ENCODE measurements around the gene GOLGA1. TPM values are rescaled to one million over a fixed set of nuclear protein-coding genes. Genes with fewer than 3 reads are reported as not detected.
"Not testable (repeated sequence)": the region's sequence is repeated elsewhere in the genome, so short reads cannot be mapped to it uniquely, and the experiment has no call there.

GOLGA1 gene
- 9.1 TPM for total RNA-seq
- 10 to 100 TPM in 4 of 8 donors, 1 to 10 TPM in 4; 9.7 to 14.2 (median 10.2) TPM for polyA plus RNA-seq (ENCODE audit: insufficient read depth in 1 of 8, insufficient read length in 8 of 8, low replicate concordance in 1 of 8)
- long read RNA-seq, donor 1, result 0 reads
- long read RNA-seq, donor 2, result 0 reads
- long read RNA-seq, donor 3, partial matches to known transcripts, result 0 of 4 reads
- long read RNA-seq, donor 3, other reads (novel, unspliced or antisense), result 0 of 4 reads
- long read RNA-seq, donor 4, partial matches to known transcripts, result 0 of 3 reads
- long read RNA-seq, donor 4, other reads (novel, unspliced or antisense), result 0 of 3 reads
- long read RNA-seq, donor 5, full-length matches to known transcripts, result 6 of 6 reads
- long read RNA-seq, donor 5, partial matches to known transcripts, result 0 of 6 reads
- long read RNA-seq, donor 5, other reads (novel, unspliced or antisense), result 0 of 6 reads
- long read RNA-seq, donor 6, partial matches to known transcripts, result 0 of 1 reads
- long read RNA-seq, donor 6, other reads (novel, unspliced or antisense), result 0 of 1 reads
- long read RNA-seq, donor 7, partial matches to known transcripts, result 0 of 3 reads
- long read RNA-seq, donor 7, other reads (novel, unspliced or antisense), result 0 of 3 reads
- long read RNA-seq, donor 8, partial matches to known transcripts, result 0 of 2 reads
- long read RNA-seq, donor 8, other reads (novel, unspliced or antisense), result 0 of 2 reads
- long read RNA-seq, donor 9, partial matches to known transcripts, result 0 of 3 reads
- long read RNA-seq, donor 9, other reads (novel, unspliced or antisense), result 0 of 3 reads
- long read RNA-seq, donor 10, transcript GOLGA1-206 (1 exons, 886 nt), result major isoform, 5 of 5 reads
- long read RNA-seq, donor 10, partial matches to known transcripts, result 0 of 5 reads
- long read RNA-seq, donor 10, other reads (novel, unspliced or antisense), result 0 of 5 reads
- long read RNA-seq, donor 11, partial matches to known transcripts, result 0 of 2 reads
- long read RNA-seq, donor 11, other reads (novel, unspliced or antisense), result 0 of 2 reads

DNA sequence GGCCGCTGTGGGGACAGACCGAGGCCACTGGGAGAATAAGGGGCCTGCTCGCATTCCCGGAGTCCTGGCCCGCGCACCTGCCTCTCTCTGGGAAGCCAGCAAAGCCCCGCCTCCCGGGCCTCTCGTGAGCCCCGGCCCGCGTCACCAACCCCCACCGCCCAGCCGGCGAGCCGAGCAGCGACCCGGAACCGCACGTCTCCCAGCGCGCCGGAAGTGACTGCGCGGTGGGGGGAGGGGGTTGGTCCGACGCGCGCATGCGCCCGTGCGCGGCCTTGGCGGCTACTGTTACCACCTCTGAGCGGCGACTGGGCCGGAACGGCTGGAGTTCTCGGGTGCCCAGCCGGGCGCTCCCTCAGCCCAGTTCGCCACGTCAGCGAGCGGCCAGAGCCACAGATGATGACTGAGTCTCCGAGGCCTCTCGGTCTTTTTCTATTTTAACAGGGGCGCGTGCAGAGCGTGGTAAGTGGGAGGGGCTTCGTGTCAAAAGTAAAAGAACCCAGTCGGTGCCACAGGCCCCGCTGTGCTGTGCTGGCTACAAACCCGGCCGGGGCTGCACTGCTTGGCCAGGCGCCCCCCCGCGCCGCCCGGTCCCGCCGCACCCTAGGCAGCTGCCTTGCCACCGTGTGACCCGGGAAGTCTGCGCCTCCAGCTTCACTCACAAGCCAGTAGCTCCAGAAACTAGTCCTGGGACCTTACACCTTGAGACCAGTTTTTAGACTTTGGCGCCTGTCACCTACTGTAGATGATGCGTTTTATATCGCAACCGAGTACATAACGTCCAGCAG is at the start of gene GOLGA1:
GOLGA1 (minus strand) TSS at position 190 of the 785 bp plus-strand sequence. CDS start 2,372 bp downstream, outside the sequence.
- peak within 1 kb of the TSS; percentile 99 for H3K27ac ChIP-seq (ENCODE audit: low read length)
- peaks cover 6% of the 10 kb centered on the region for H3K36me3 ChIP-seq (ENCODE audit: control insufficient read depth, insufficient read depth, low read length)
- H3K9me3 ChIP-seq (replicated peaks; ENCODE audit: control insufficient read depth, low read depth, low read length), result no peaks in the 10 kb centered on the region
- H3K4me1 ChIP-seq (ENCODE audit: control insufficient read depth, insufficient read depth, low read length), result peaks cover 9% of the 10 kb centered on the region
- H3K4me3 ChIP-seq (ENCODE audit: low read length), result peak within 1 kb of the TSS; percentile 72
- no peaks in the 10 kb centered on the region for H3K27me3 ChIP-seq (ENCODE audit: control insufficient read depth, insufficient read depth, low read length)
- WGBS (ENCODE audit: insufficient coverage), result under 1% methylated on average over 65 of the region's 70 CpGs
- peak; percentile 97 for DNase-seq

DNA sequence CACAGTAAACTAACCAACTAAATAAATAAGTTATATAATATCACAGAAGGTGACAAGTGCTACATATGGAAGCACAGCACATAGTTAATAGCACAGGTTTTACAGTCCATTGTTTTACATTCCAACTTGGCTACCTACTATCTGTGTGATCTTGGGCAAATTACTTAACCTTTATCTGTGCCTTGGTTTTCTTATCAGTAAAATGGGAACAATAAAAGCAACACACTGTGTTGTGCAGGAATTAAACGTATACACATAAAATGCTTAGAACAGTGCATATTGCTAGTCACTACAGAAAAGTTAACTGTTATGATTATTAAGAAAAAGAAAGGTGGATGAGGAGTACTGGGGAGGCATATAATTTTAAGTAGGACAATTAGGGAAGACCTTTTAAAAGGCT is 42.8 kb upstream of the GOLGA1 start:
- peaks cover 7% of the 10 kb centered on the region for H3K36me3 ChIP-seq (ENCODE audit: control insufficient read depth, insufficient read depth, low read length)
- DNase-seq, result no peak
- H3K4me1 ChIP-seq (ENCODE audit: control insufficient read depth, insufficient read depth, low read length), result no peaks in the 10 kb centered on the region
- no peaks in the 10 kb centered on the region for H3K27me3 ChIP-seq (ENCODE audit: control insufficient read depth, insufficient read depth, low read length)
- H3K27ac ChIP-seq (ENCODE audit: low read length), result no peak overlapping the region
- no peaks in the 10 kb centered on the region for H3K9me3 ChIP-seq (replicated peaks; ENCODE audit: control insufficient read depth, low read depth, low read length)
- no peak overlapping the region for H3K4me3 ChIP-seq (ENCODE audit: low read length)
- WGBS (ENCODE audit: insufficient coverage), result no CpG with 5 or more reads among the region's 1 CpG

DNA sequence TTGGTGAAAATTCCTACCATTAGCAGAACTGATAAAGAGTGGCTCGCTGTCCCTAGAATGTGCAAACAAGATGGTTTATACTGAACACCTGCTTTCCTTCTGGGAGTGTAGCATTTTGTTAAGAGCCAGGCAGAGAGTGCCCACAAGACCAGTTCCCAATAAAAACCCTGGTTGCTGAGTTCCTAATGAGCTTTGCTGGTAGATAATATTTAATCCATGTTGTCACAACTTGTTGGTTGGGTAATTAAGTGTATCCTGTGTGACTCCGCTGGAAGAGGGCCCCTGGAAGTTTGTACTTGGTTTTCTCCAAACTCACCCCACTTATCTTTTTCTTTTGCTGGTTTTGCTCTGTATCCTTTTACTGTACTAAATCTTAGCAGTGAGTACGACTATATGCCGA is 39.5 kb upstream of the GOLGA1 start:
- Histone ChIP-seq H3K27ac (ENCODE audit: low read length) (no peak overlapping the region), H3K4me1 (ENCODE audit: control insufficient read depth, insufficient read depth, low read length) (no peaks in the 10 kb centered on the region), H3K9me3 (replicated peaks; ENCODE audit: control insufficient read depth, low read depth, low read length) (no peaks in the 10 kb centered on the region), H3K27me3 (ENCODE audit: control insufficient read depth, insufficient read depth, low read length) (no peaks in the 10 kb centered on the region), H3K4me3 (ENCODE audit: low read length) (no peak overlapping the region), H3K36me3 (ENCODE audit: control insufficient read depth, insufficient read depth, low read length) (peaks cover 7% of the 10 kb centered on the region)
- WGBS (ENCODE audit: insufficient coverage), result 100% methylated on average over 1 of the region's 4 CpGs
- DNase-seq, result no peak

DNA sequence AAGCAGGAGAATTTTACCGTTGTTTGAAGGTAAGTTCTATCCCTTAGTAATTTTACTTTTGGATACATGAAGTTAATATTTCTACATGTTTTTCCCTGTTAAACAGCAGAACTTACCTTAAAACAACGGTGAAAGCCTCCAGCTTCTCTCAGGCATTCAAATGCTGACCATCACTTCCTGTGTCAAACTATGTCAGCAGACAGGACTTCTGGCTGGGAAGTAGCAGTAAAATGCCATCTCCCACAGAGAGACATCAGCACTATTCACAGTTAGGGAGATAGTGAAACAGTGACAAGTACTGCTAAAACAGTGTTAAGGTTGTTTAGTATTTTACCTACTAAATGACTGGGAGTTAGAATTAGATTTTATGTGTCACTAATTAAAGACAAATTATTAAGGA is 34.2 kb upstream of the GOLGA1 start:
- Histone ChIP-seq H3K27ac (ENCODE audit: low read length) (no peak overlapping the region), H3K9me3 (replicated peaks; ENCODE audit: control insufficient read depth, low read depth, low read length) (no peaks in the 10 kb centered on the region), H3K27me3 (ENCODE audit: control insufficient read depth, insufficient read depth, low read length) (no peaks in the 10 kb centered on the region), H3K36me3 (ENCODE audit: control insufficient read depth, insufficient read depth, low read length) (peaks cover 11% of the 10 kb centered on the region), H3K4me1 (ENCODE audit: control insufficient read depth, insufficient read depth, low read length) (no peaks in the 10 kb centered on the region), H3K4me3 (ENCODE audit: low read length) (no peak overlapping the region)
- WGBS (ENCODE audit: insufficient coverage), result no CpG with 5 or more reads among the region's 2 CpGs
- DNase-seq, result no peak

DNA sequence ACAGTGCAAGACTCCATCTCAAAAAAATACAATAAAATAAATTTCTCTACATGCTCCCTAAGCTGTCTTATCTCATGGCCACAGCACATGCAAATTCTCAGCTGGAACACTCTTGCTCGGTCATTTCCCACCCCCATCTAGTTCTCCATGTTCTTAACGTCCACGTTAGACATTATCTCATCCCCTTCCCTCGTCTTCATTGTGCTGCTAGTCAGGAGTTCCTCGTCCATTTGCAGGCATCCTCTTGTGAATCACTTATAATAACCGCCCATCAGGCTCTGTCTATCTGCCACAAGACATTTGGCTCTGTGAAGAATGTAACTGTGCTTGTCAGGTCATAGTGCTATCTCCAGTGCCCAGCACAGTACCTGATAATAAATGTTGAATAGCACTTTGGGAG is 32.9 kb upstream of the GOLGA1 start:
- peaks cover 11% of the 10 kb centered on the region for H3K36me3 ChIP-seq (ENCODE audit: control insufficient read depth, insufficient read depth, low read length)
- no peaks in the 10 kb centered on the region for H3K4me1 ChIP-seq (ENCODE audit: control insufficient read depth, insufficient read depth, low read length)
- H3K27ac ChIP-seq (ENCODE audit: low read length), result no peak overlapping the region
- no peak overlapping the region for H3K4me3 ChIP-seq (ENCODE audit: low read length)
- H3K9me3 ChIP-seq (replicated peaks; ENCODE audit: control insufficient read depth, low read depth, low read length), result no peaks in the 10 kb centered on the region
- WGBS (ENCODE audit: insufficient coverage), result 95% methylated on average over 4 of the region's 6 CpGs
- no peak for DNase-seq
- H3K27me3 ChIP-seq (ENCODE audit: control insufficient read depth, insufficient read depth, low read length), result no peaks in the 10 kb centered on the region

DNA sequence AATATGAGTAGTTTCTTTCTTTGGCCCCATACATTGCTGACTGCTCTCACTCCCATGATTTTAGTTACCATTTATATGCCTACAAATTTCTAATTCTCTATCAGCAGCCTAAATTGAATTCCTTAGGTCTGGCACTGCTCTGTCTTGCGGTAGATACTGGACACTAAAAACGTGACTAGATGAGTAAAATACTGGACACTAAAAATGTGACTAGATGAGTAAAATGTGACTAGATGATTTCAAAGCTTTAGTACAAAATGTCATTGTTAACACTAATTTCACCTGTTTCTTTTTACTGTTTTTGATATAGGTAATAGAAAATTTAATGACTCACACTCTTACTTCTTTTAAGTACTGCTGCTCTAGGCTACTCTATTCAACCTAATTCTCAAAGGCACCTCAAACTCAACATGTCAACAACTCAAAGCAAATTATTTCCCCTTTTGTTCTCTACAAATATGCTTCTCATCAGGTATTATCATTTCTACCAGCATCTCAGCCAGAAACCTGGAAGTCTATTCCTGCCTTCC is 31.4 kb upstream of the GOLGA1 start:
- H3K27me3 ChIP-seq (ENCODE audit: control insufficient read depth, insufficient read depth, low read length), result no peaks in the 10 kb centered on the region
- no peaks in the 10 kb centered on the region for H3K9me3 ChIP-seq (replicated peaks; ENCODE audit: control insufficient read depth, low read depth, low read length)
- no peak overlapping the region for H3K4me3 ChIP-seq (ENCODE audit: low read length)
- no CpG with 5 or more reads among the region's 2 CpGs for WGBS (ENCODE audit: insufficient coverage)
- no peaks in the 10 kb centered on the region for H3K4me1 ChIP-seq (ENCODE audit: control insufficient read depth, insufficient read depth, low read length)
- H3K27ac ChIP-seq (ENCODE audit: low read length), result no peak overlapping the region
- DNase-seq, result no peak
- H3K36me3 ChIP-seq (ENCODE audit: control insufficient read depth, insufficient read depth, low read length), result peaks cover 15% of the 10 kb centered on the region

- no CpG with 5 or more reads among the region's 2 CpGs for WGBS (ENCODE audit: insufficient coverage)
- peaks cover 16% of the 10 kb centered on the region for H3K36me3 ChIP-seq (ENCODE audit: control insufficient read depth, insufficient read depth, low read length)
- no peak overlapping the region for H3K27ac ChIP-seq (ENCODE audit: low read length)
- no peaks in the 10 kb centered on the region for H3K9me3 ChIP-seq (replicated peaks; ENCODE audit: control insufficient read depth, low read depth, low read length)
- no peak overlapping the region for H3K4me3 ChIP-seq (ENCODE audit: low read length)
- H3K4me1 ChIP-seq (ENCODE audit: control insufficient read depth, insufficient read depth, low read length), result no peaks in the 10 kb centered on the region
- no peak for DNase-seq
- no peaks in the 10 kb centered on the region for H3K27me3 ChIP-seq (ENCODE audit: control insufficient read depth, insufficient read depth, low read length)
Observed at GRCh38 chr9:124969401-124969800, 28.5 kb upstream of the GOLGA1 start.

DNA sequence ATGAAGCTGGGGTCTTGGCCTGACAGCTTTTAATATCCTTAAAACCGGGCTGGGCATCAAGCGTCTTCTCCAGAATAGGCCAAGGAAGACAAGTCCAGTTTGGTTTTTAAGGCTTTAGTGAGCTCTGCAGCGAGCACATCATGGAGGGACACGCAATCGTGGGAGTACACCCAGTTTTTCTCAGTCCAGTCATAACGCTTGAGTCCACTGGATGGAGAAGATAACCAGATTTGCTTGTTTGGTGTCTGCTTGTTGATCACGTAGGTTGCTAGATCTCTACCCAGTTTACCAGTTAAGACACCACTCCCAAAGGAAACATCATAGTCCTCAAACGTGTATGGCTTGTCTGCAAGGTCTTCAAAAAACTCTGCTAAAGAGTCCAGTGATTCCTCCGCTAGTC is 27.4 kb upstream of the GOLGA1 start:
- no peaks in the 10 kb centered on the region for H3K4me1 ChIP-seq (ENCODE audit: control insufficient read depth, insufficient read depth, low read length)
- no peak for DNase-seq
- H3K27ac ChIP-seq (ENCODE audit: low read length), result no peak overlapping the region
- WGBS (ENCODE audit: insufficient coverage), result 92% methylated on average over 5 of the region's 9 CpGs
- H3K9me3 ChIP-seq (replicated peaks; ENCODE audit: control insufficient read depth, low read depth, low read length), result no peaks in the 10 kb centered on the region
- no peaks in the 10 kb centered on the region for H3K27me3 ChIP-seq (ENCODE audit: control insufficient read depth, insufficient read depth, low read length)
- no peak overlapping the region for H3K4me3 ChIP-seq (ENCODE audit: low read length)
- H3K36me3 ChIP-seq (ENCODE audit: control insufficient read depth, insufficient read depth, low read length), result peaks cover 9% of the 10 kb centered on the region

- not testable (repeated sequence) for H3K9me3 ChIP-seq (replicated peaks; ENCODE audit: control insufficient read depth, low read depth, low read length); H3K27me3 ChIP-seq (ENCODE audit: control insufficient read depth, insufficient read depth, low read length); H3K27ac ChIP-seq (ENCODE audit: low read length); H3K4me3 ChIP-seq (ENCODE audit: low read length); H3K4me1 ChIP-seq (ENCODE audit: control insufficient read depth, insufficient read depth, low read length); H3K36me3 ChIP-seq (ENCODE audit: control insufficient read depth, insufficient read depth, low read length); DNase-seq
- no CpG with 5 or more reads among the region's 5 CpGs for WGBS (ENCODE audit: insufficient coverage)
Observed at GRCh38 chr9:124965775-124966568, 25.1 kb upstream of the GOLGA1 start.

All from muscle of leg (tissue), 16 donors.